NOMO-1 treated with dmso at 0.1 percent for 144 hours (cell line): Measurements from ENCODE around the gene CNTNAP2.

Source experiments
- DNase-seq: peaks from one replicate; lab custom pipeline; 2025; ENCODE audit not compliant: unreplicated experiment; lab: John Stamatoyannopoulos, UW

CNTNAP2 gene

GRCh38 chr7:146982482-146982881 lies 865.9 kb downstream of the CNTNAP2 start:
- no peak for DNase-seq

- no peak for DNase-seq
These were observed 875.0 kb downstream of the CNTNAP2 start for GRCh38 chr7:146991596-146991995.

- no peak for DNase-seq
These were observed 877.2 kb downstream of the CNTNAP2 start for GRCh38 chr7:146993764-146994163.

- no peak for DNase-seq
These were observed 891.9 kb downstream of the CNTNAP2 start for GRCh38 chr7:147008530-147008929.

GRCh38 chr7:147012666-147013065 lies 896.1 kb downstream of the CNTNAP2 start:
- DNase-seq: no peak

- no peak for DNase-seq
These were observed 897.2 kb downstream of the CNTNAP2 start for GRCh38 chr7:147013825-147014224.

GRCh38 chr7:147014286-147014955 lies 897.8 kb downstream of the CNTNAP2 start:
- DNase-seq: no peak

GRCh38 chr7:147015999-147016398 lies 899.4 kb downstream of the CNTNAP2 start:
- DNase-seq: no peak

- DNase-seq: no peak
These were observed 905.5 kb downstream of the CNTNAP2 start for GRCh38 chr7:147022056-147022455.

GRCh38 chr7:147023440-147023839 lies 906.8 kb downstream of the CNTNAP2 start:
- no peak for DNase-seq

- DNase-seq: no peak
These were observed 913.4 kb downstream of the CNTNAP2 start for GRCh38 chr7:147029953-147030352.

GRCh38 chr7:147033641-147034040 lies 917.0 kb downstream of the CNTNAP2 start:
- DNase-seq: no peak

- DNase-seq: no peak
These were observed 924.8 kb downstream of the CNTNAP2 start for GRCh38 chr7:147041438-147041837.

- no peak for DNase-seq
These were observed 928.3 kb downstream of the CNTNAP2 start for GRCh38 chr7:147044941-147045340.

GRCh38 chr7:147047696-147048095 lies 931.1 kb downstream of the CNTNAP2 start:
- DNase-seq: no peak

GRCh38 chr7:147048864-147049263 lies 932.3 kb downstream of the CNTNAP2 start:
- no peak for DNase-seq

GRCh38 chr7:147052818-147053217 lies 936.2 kb downstream of the CNTNAP2 start:
- no peak for DNase-seq

- no peak for DNase-seq
These were observed 937.1 kb downstream of the CNTNAP2 start for GRCh38 chr7:147053746-147054145.

GRCh38 chr7:147060070-147060469 lies 943.5 kb downstream of the CNTNAP2 start:
- DNase-seq: peak; percentile 4

- DNase-seq: peak; percentile 28
These were observed 946.3 kb downstream of the CNTNAP2 start for GRCh38 chr7:147062897-147063296.

- no peak for DNase-seq
These were observed 952.2 kb downstream of the CNTNAP2 start for GRCh38 chr7:147068842-147069241.

- no peak for DNase-seq
These were observed 953.2 kb downstream of the CNTNAP2 start for GRCh38 chr7:147069771-147070170.

GRCh38 chr7:147070886-147071285 lies 954.3 kb downstream of the CNTNAP2 start:
- DNase-seq: no peak
